MM.1S (cell line): ENCODE data around the gene KRTAP12-1.

Experiments
- CTCF ChIP-seq: fragments of 300-600 bp; sonication (generic); IDR thresholded peaks from 2 replicates; pipeline ENCODE4 v1.5.1; 2016; ENCODE audit warnings: antibody characterized with exemption, low read length, mixed read lengths
- EZH2 ChIP-seq: fragments of 300-600 bp; sonication (generic); optimal IDR thresholded peaks from 2 replicates; pipeline ENCODE3; 2017; ENCODE audit warnings: low read depth, mild to moderate bottlenecking, antibody characterized with exemption, low read length, mixed read lengths
- EZH2phosphoT487 ChIP-seq: fragments of 300-600 bp; sonication (generic); IDR thresholded peaks from 2 replicates; pipeline ENCODE4 v1.6.1; 2018; ENCODE audit warnings: antibody characterized with exemption, low read length

DNA sequence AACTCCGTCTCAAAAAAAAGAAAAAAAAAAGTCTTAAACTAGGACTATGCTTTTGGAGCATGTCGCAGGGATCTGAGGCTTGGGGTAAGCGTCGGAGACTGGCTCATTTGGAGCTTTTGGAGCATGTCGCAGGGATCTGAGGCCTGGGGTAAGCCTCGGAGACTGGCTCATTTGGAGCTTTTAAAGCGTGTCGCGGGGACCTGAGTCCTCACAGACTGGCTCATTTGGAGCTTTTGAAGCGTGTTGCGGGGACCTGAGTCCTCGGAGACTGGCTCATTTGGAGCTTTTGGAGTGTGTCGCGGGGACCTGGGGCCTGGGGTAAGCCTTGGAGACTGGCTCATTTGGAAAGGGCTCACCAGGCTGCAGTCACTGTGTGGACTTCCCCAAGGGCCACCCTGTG lies 43.0 kb upstream of the KRTAP12-1 start:
- no peak for TF ChIP-seq CTCF
- TF ChIP-seq EZH2phosphoT487: no peak
- no peak for TF ChIP-seq EZH2
